PC-9 (cell line): Measurements from ENCODE around the gene PSG4.

Experiments
- CTCF ChIP-seq: fragments of 200-600 bp; sonication (generic); conservative IDR thresholded peaks from 2 replicates; pipeline ENCODE4 v1.6.1; 2017; ENCODE audit warnings: mixed run types, antibody characterized with exemption, mild to moderate bottlenecking, moderate library complexity
- EZH2 ChIP-seq: fragments of 200-600 bp; sonication (generic); IDR thresholded peaks from 2 replicates; pipeline ENCODE4 v1.8.0; 2017; ENCODE audit warnings: antibody characterized with exemption, low read depth

GRCh38 chr19:43148233-43148632 lies 57.2 kb downstream of the PSG4 start:
- TF ChIP-seq CTCF = no peak
- no peak for TF ChIP-seq EZH2
